Measurements from ENCODE around the gene ARHGAP26. TPM values are rescaled to one million over a fixed set of nuclear protein-coding genes. Genes with fewer than 3 reads are reported as not detected.
A peak's percentile ranks its signal among the peaks of the same experiment; 100 is the strongest.

Gene ARHGAP26
- total and polyA plus RNA-seq, 2 donors (not counting 3 experiments of a cell fraction or from before 2014, with no cell fraction given), result 3.1 to 16.2 TPM

- DNase-seq (ENCODE audit: low read depth, low spot score) (peak; percentile 82), FAIRE-seq (peak; percentile 58)
- H3K4me2 ChIP-seq (ENCODE audit: insufficient read depth, low read length), result peak overlapping the region; percentile 29
- no peaks in the 10 kb centered on the region for H3K36me3 ChIP-seq (ENCODE audit: control insufficient read depth in 2 of 2, extremely low read depth in 1 of 2, insufficient read depth in 2 of 2, low read length in 2 of 2)
- H3K4me1 ChIP-seq (ENCODE audit: control insufficient read depth, extremely low read depth, insufficient read depth, low read length), result peaks cover 22% of the 10 kb centered on the region
- H3K27ac ChIP-seq (ENCODE audit: insufficient read depth, low read depth, low read length), result peak overlapping the region; percentile 79
- intact Hi-C loops (cut with micrococcal nuclease) (loop anchor here (1.0 kb wide), 1 partner anchor 10 kb away; no protein-coding TSS in a partner anchor), dilution Hi-C loops (cut with MboI; ENCODE audit: extremely low pct_ligation_motif_present, low sequenced_read_pairs) (no loop called here)
- H3K9me1 ChIP-seq (replicated peaks; ENCODE audit: control insufficient read depth, extremely low read depth, insufficient read depth, low read length), result no peaks in the 10 kb centered on the region
- no peaks in the 10 kb centered on the region for H3K27me3 ChIP-seq (ENCODE audit: control insufficient read depth in 2 of 2, insufficient read depth in 2 of 2, low read length in 2 of 2)
- TSS peak; percentile 9 for BruUV-seq (replicated peaks)
- H3K79me2 ChIP-seq (ENCODE audit: control insufficient read depth, insufficient read depth, low read length), result no peaks in the 10 kb centered on the region
- peak; percentile 84 for TF ChIP-seq JUN (IDR thresholded peaks at IDR 0.05; ENCODE audit: borderline replicate concordance, insufficient read depth, insufficient read length, low read depth)
- TF ChIP-seq FOS (IDR thresholded peaks at IDR 0.05; ENCODE audit: borderline replicate concordance, insufficient read depth, low read length), result peak; percentile 78
- no peak for TF ChIP-seq CTCF (IDR thresholded peaks at IDR 0.05; ENCODE audit: extremely low read depth in 1 of 2, insufficient read depth in 1 of 2, low read depth in 1 of 2, low read length in 2 of 2)
- ChIA-PET CTCF (interaction anchor here (0.7 to 2.3 kb wide), 9 partner anchors 14 to 145 kb away, joined by 3 to 13 read pairs (median 3); no protein-coding TSS in a partner anchor), POLR2A (no interaction called here)
- H3K9ac ChIP-seq (replicated peaks; ENCODE audit: extremely low read depth, insufficient read depth, low read length), result peak overlapping the region; percentile 18
- H3K4me3 ChIP-seq (replicated peaks in 1 of 3; ENCODE audit: insufficient read depth in 1 of 3, low read depth in 1 of 3, low read length in 3 of 3), result peak overlapping the region in 1 of 3 experiments; percentile 19
- H4K20me1 ChIP-seq (replicated peaks; ENCODE audit: control insufficient read depth, extremely low read depth, insufficient read depth, low read length), result no peaks in the 10 kb centered on the region
- no peaks in the 10 kb centered on the region for H3K9me3 ChIP-seq (replicated peaks; ENCODE audit: control insufficient read depth, insufficient read depth, low read length)
- H2AFZ ChIP-seq (ENCODE audit: low read depth, low read length), result peak overlapping the region; percentile 93
Measured at GRCh38 chr5:142743592-142744441, 26.4 kb upstream of the ARHGAP26 start.
